AG10803 (cell line): ENCODE data around the gene LMNTD2.

Experiments
- DNase-seq: peaks from one replicate; pipeline ENCODE4 v3.0.0; 2010; ENCODE audit warnings: low read depth
- H3K4me3 ChIP-seq: 2 replicates; pipeline ENCODE4 v1.5.1; 2011; ENCODE audit warnings: mild to moderate bottlenecking, low read length, control low read depth
- TF ChIP-seq, protein P1 (sequence below): conservative IDR thresholded peaks from 2 replicates; pipeline ENCODE4 v1.5.1; 2011; ENCODE audit warnings: mild to moderate bottlenecking, low read length, control low read depth, inconsistent platforms

LMNTD2 gene

DNA sequence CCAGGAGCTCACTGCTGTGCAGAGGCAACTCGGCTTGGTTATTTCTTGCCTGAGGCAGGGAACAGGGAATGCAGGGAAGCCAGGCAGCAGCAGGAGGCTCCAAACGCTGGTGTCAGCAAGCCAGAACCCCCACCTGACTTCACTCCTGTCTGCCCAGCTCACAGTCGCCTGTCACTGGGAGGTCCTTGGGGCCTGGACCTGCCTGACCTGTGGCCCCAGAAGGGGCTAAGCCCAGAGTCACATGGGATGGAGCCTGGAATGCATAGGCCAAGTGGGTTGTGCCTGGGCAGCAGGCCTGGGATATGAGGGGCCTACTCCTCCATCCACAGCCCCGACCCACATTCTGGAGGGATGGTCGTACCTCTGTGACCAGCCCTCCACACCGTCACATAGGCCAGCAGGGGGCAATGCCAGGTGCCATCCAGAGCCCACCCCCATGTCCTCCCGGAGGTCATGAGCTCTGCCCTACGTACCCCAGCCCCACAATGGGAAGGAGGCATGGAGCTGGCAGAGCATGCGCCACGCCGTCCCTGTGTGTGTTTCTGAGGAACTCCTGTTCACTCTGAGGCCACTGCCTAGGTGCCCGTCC is 5.5 kb upstream of the LMNTD2 start:
- TF ChIP-seq, protein P1, sequence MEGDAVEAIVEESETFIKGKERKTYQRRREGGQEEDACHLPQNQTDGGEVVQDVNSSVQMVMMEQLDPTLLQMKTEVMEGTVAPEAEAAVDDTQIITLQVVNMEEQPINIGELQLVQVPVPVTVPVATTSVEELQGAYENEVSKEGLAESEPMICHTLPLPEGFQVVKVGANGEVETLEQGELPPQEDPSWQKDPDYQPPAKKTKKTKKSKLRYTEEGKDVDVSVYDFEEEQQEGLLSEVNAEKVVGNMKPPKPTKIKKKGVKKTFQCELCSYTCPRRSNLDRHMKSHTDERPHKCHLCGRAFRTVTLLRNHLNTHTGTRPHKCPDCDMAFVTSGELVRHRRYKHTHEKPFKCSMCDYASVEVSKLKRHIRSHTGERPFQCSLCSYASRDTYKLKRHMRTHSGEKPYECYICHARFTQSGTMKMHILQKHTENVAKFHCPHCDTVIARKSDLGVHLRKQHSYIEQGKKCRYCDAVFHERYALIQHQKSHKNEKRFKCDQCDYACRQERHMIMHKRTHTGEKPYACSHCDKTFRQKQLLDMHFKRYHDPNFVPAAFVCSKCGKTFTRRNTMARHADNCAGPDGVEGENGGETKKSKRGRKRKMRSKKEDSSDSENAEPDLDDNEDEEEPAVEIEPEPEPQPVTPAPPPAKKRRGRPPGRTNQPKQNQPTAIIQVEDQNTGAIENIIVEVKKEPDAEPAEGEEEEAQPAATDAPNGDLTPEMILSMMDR = no peak
- DNase-seq = no peak
- H3K4me3 ChIP-seq = no peak overlapping the region

DNA sequence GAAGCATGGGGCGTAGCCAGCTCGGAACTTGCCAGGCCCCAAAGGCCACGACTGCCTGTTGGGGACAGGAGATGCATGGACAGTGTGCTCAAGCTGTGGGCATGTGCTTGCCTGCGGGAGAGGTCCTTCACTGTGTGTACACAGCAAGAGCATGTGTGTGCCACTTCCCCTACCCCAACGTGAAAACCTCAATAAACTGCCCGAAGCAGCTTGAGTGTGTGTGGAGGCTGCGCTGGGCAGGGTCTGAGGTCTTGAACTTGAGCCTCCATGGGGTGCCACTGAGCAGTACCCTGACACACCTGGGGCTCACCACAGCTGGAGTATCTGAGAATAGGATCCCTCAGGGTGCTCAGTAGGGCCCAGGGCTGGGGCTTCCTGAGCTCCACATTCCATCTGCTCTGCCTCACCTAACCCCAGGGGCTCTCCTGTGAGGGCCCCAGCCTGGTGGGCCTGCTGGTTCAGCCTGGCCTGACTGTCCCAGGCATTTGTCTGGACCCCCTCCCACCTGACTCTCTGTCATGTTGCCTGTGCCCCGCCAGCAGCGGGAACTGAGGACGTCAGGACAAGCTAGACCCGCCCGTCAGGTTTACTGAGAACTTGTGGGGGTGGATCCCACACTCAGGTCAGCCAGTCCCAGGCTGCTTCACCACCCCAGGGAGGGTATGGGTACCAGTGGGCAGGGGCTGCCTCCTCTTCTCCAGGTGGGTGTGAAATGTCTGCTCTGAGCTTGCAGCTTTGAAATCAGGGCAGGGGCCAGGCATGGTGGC is 3.5 kb upstream of the LMNTD2 start:
- DNase-seq = no peak
- no peak overlapping the region for H3K4me3 ChIP-seq
- TF ChIP-seq, protein P1 = no peak

DNA sequence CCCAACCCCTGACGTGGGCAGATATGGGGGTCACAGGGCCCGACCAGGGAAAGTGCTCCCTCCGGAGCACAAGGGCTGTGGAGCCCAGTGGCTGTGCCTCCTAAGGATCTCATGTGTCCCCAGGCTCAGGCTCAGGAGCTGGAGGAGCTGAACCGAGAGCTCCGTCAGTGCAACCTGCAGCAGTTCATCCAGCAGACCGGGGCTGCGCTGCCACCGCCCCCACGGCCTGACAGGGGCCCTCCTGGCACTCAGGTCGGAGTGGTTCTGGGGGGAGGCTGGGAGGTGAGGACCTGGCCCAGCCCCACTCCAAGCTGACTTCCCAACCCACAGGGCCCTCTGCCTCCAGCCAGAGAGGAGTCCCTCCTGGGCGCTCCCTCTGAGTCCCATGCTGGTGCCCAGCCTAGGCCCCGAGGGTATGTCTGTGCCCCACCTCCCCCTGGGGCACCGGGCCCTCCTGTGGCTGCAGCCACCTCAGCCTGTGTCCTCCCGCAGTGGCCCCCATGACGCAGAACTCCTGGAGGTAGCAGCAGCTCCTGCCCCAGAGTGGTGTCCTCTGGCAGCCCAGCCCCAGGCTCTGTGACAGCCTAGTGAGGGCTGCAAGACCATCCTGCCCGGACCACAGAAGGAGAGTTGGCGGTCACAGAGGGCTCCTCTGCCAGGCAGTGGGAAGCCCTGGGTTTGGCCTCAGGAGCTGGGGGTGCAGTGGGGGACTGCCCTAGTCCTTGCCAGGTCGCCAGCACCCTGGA is 2.7 kb upstream of the LMNTD2 start:
- no peak for DNase-seq
- TF ChIP-seq, protein P1 = no peak
- H3K4me3 ChIP-seq = no peak overlapping the region

DNA sequence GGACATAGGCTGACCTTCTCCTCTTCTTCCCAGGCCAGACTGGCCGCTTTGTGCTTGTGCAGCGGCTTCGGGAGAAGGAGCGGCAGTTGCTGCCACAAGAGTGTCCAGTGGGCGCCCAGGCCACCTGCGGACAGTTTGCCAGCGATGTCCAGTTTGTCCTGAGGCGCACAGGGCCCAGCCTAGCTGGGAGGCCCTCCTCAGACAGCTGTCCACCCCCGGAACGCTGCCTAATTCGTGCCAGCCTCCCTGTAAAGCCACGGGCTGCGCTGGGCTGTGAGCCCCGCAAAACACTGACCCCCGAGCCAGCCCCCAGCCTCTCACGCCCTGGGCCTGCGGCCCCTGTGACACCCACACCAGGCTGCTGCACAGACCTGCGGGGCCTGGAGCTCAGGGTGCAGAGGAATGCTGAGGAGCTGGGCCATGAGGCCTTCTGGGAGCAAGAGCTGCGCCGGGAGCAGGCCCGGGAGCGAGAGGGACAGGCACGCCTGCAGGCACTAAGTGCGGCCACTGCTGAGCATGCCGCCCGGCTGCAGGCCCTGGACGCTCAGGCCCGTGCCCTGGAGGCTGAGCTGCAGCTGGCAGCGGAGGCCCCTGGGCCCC is 1.6 kb upstream of the LMNTD2 start:
- TF ChIP-seq, protein P1 = no peak
- DNase-seq = no peak
- peak overlapping the region; percentile 54; the same call in 1 of the 2 replicates for H3K4me3 ChIP-seq

DNA sequence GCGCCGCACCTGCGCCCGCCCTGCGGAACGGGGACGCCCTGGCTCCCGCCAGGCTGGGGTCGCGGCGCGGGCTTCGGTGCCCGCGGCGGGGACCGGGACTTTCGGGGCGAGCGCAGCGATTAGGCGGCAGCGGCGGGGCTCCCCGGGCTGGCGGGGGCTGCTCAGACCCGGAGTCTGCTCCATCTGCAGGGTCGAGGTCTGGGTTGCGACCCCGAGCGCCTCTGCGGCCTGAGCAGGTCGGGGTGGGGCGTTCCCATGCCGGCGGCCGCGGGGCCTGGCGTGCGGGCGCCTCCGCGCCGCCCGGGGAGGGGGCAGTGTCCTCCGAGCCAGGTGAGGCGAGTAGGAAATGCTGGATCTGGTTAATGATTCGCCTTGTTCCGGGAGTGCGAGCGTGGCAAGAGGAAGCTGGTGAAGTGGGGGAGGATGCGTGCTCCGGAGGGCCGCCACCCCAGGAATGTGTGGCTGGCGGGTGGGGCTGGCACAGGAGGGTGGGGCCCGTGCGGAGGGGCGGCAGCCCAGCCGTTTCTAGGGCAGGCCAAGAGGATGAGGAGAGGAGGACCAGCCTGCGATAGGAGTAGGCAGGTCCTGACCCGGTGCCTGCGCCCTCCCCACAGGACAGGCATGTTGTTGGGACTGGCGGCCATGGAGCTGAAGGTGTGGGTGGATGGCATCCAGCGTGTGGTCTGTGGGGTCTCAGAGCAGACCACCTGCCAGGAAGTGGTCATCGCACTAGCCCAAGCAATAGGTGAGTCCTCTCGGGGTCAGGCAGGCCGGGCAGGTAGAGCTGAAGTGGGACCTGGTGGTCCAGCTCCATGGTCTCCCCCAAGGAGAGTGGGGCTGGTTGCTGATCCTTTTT is 838 bp upstream of the LMNTD2 start:
- TF ChIP-seq, protein P1 = no peak
- peak; percentile 39 for DNase-seq

DNA sequence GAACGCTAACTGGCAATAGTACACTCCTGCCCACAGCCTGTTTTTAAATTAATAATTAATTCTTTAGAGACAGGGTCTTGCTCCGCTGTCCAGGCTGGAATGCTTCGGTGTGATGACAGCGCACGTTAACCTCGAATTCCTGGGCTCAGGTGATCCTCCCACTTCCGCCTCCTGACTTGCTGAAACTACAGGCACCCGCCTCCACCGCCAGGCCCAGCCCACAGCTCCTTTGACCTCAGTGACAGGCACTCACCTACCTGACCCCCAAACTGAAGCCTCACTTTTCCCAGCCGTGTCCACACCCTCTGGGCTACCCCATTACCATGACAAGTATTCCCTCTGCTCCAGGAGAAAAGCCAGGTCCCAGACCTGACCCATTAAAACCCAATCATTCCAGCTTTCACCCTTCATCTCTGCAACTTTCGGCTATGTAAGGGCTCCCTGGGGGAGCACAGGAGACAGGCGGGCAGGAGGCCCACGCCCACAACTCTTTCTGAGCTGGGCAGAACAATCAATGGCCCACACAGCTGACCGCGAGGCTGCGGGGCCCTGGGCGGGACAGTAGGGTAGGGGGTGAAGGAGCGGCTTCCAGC is 730 bp downstream of the LMNTD2 start:
- no peak for DNase-seq
- TF ChIP-seq, protein P1 = no peak
- H3K4me3 ChIP-seq = no peak overlapping the region

More for the DNA sequence above, 838 bp upstream of the LMNTD2 start:
- peak overlapping the region; percentile 54 for H3K4me3 ChIP-seq
